Ovary (tissue), 3 donors: ENCODE results near the gene TBX2.

Experiments
- CTCF ChIP-seq, 3 donors: fragments of 450-650 bp in 2 of 3; fragments of 200-600 bp in 1 of 3; IDR thresholded peaks; one replicate each; pipeline versions ENCODE4 v1.5.1 to v1.8.0; 2016 to 2022; ENCODE audit warnings: antibody characterized with exemption in 3 of 3, mild to moderate bottlenecking in 1 of 3
- EP300 ChIP-seq: sonication (generic); formaldehyde crosslinking; IDR thresholded peaks from one replicate; pipeline ENCODE4 v1.6.1; 2017; ENCODE audit warnings: antibody characterized with exemption
- POLR2A ChIP-seq: fragments of 450-650 bp; IDR thresholded peaks from one replicate; pipeline ENCODE4 v1.6.1; 2017; ENCODE audit warnings: antibody characterized with exemption, mild to moderate bottlenecking, moderate library complexity
- donor health status: DM: no; HTN: no; CAD: no.

- TF ChIP-seq POLR2A = no peak
- TF ChIP-seq CTCF (IDR thresholded peaks at IDR 0.05) = no peak
- no peak for TF ChIP-seq EP300
Measured at GRCh38 chr17:61456688-61457225, 57.1 kb downstream of the TBX2 start.
